Endothelial cell of umbilical vein (primary cell): ENCODE measurements around the gene FRY. TPM values are rescaled to one million over a fixed set of nuclear protein-coding genes. Genes with fewer than 3 reads are reported as not detected.

Experiments used
- BruUV-seq: library from RNA; stranded (reverse); fragments of 400-500 nt; replicated peaks from 2 replicates; lab custom pipeline; 2021; lab: Mats Ljungman, UMichigan
- CTCF ChIA-PET: fragments of 300-600, 350-600 bp; sonication (Branson Sonifier 250); formaldehyde crosslinking; loops from one replicate; lab custom pipeline; 2021; ENCODE audit warnings: antibody characterized with exemption, inconsistent platforms; lab: Charles Lee
- POLR2A ChIA-PET: fragments of 300-600, 350-600 bp; sonication (Branson Sonifier 250); formaldehyde crosslinking; loops from one replicate; lab custom pipeline; 2021; ENCODE audit warnings: antibody characterized with exemption, inconsistent platforms; lab: Charles Lee
- DNase-seq: peaks from one replicate; pipeline ENCODE4 v3.0.0-alpha.2; 2011; ENCODE audit warnings: low read depth, low spot score
- FAIRE-seq: peaks from 2 replicates; lab custom pipeline; 2011; peaks lifted over from hg19 to GRCh38; lab: Jason Lieb, UNC
- H2AFZ ChIP-seq: 2 replicates; pipeline ENCODE4 v1.6.0; 2012; ENCODE audit warnings: low read depth, low read length, control low read depth, inconsistent platforms
- H3K27ac ChIP-seq: 2 replicates; pipeline ENCODE4 v1.5.1; 2011; ENCODE audit warnings: low read depth, mild to moderate bottlenecking, control low read depth, low read length, moderate library complexity; ENCODE audit not compliant: insufficient read depth
- H3K27me3 ChIP-seq, 2 experiments: 2 replicates each; pipeline versions ENCODE4 v1.6.0 to v1.6.1; 2011; ENCODE audit warnings: low read length in 2 of 2, mixed read lengths in 1 of 2; ENCODE audit not compliant: control insufficient read depth in 2 of 2, insufficient read depth in 2 of 2
- H3K36me3 ChIP-seq, 2 experiments: 2 replicates in 1 of 2; 3 replicates in 1 of 2; pipeline ENCODE4 v1.5.1; 2011; ENCODE audit warnings: low read length in 2 of 2, mild to moderate bottlenecking in 1 of 2, moderate library complexity in 1 of 2; ENCODE audit not compliant: control insufficient read depth in 2 of 2, insufficient read depth in 2 of 2; ENCODE audit errors: extremely low read depth in 1 of 2
- H3K4me1 ChIP-seq: 3 replicates; pipeline ENCODE4 v1.5.1; 2011; ENCODE audit warnings: mild to moderate bottlenecking, low read length; ENCODE audit not compliant: control insufficient read depth, insufficient read depth; ENCODE audit errors: extremely low read depth
- H3K4me2 ChIP-seq: 2 replicates; pipeline ENCODE4 v1.6.1; 2011; ENCODE audit warnings: low read length, control low read depth, mixed read lengths; ENCODE audit not compliant: insufficient read depth
- H3K4me3 ChIP-seq, 3 experiments: fragments of 200-600 bp in 1 of 3; sonication (generic), shearing (Covaris generic) in 1 of 3; replicated peaks in 1 of 3; 2 replicates each; pipeline ENCODE4 v1.5.1; 2011 to 2016; ENCODE audit warnings: control low read depth in 3 of 3, low read length in 3 of 3, mild to moderate bottlenecking in 2 of 3, inconsistent platforms in 1 of 3, low read depth in 1 of 3, moderate library complexity in 1 of 3; ENCODE audit not compliant: insufficient read depth in 1 of 3
- H3K79me2 ChIP-seq: 2 replicates; pipeline ENCODE4 v1.6.0; 2012; ENCODE audit warnings: low read length, inconsistent platforms; ENCODE audit not compliant: control insufficient read depth, insufficient read depth
- H3K9ac ChIP-seq: replicated peaks from 2 replicates; pipeline ENCODE3; 2011; ENCODE audit warnings: low read length, control low read depth; ENCODE audit not compliant: insufficient read depth; ENCODE audit errors: extremely low read depth
- H3K9me1 ChIP-seq: replicated peaks from 3 replicates; pipeline ENCODE4 v1.6.0; 2011; ENCODE audit warnings: mild to moderate bottlenecking, low read length; ENCODE audit not compliant: control insufficient read depth, insufficient read depth; ENCODE audit errors: extremely low read depth
- H3K9me3 ChIP-seq: replicated peaks from 2 replicates; pipeline ENCODE4 v1.5.1; 2012; ENCODE audit warnings: low read length, inconsistent platforms; ENCODE audit not compliant: control insufficient read depth, insufficient read depth
- H4K20me1 ChIP-seq: replicated peaks from 2 replicates; pipeline ENCODE3; 2011; ENCODE audit warnings: mild to moderate bottlenecking, low read length; ENCODE audit not compliant: control insufficient read depth, insufficient read depth; ENCODE audit errors: extremely low read depth
- CTCF ChIP-seq, 2 donors: IDR thresholded peaks; 1 replicate in 1 of 2; 2 replicates in 1 of 2; pipeline ENCODE4 v1.5.1; 2011; ENCODE audit warnings: low read length in 2 of 2, mild to moderate bottlenecking in 2 of 2, moderate library complexity in 2 of 2, control low read depth in 1 of 2, inconsistent platforms in 1 of 2, low read depth in 1 of 2; ENCODE audit not compliant: insufficient read depth in 1 of 2; ENCODE audit errors: extremely low read depth in 1 of 2
- EZH2 ChIP-seq: IDR thresholded peaks from 2 replicates; pipeline ENCODE4 v1.6.1; 2012; ENCODE audit warnings: borderline replicate concordance, low read depth, mild to moderate bottlenecking, moderate library complexity, low read length, inconsistent platforms; ENCODE audit not compliant: severe bottlenecking
- FOS ChIP-seq: IDR thresholded peaks from 2 replicates; pipeline ENCODE4 v1.6.1; 2011; ENCODE audit warnings: mild to moderate bottlenecking, low read length, moderate library complexity, borderline replicate concordance; ENCODE audit not compliant: insufficient read depth
- GATA2 ChIP-seq: IDR thresholded peaks from 2 replicates; pipeline ENCODE4 v1.7.0; 2011; ENCODE audit warnings: low read depth, mild to moderate bottlenecking, moderate library complexity, mixed read lengths, low read length; ENCODE audit not compliant: insufficient read length, insufficient read depth
- JUN ChIP-seq: IDR thresholded peaks from 2 replicates; pipeline ENCODE4 v1.6.1; 2011; ENCODE audit warnings: borderline replicate concordance, low read depth; ENCODE audit not compliant: insufficient read length, insufficient read depth
- MAX ChIP-seq: IDR thresholded peaks from 2 replicates; pipeline ENCODE4 v1.6.1; 2011; ENCODE audit not compliant: insufficient read depth, insufficient read length
- MYC ChIP-seq: IDR thresholded peaks from one replicate; pipeline ENCODE4 v1.6.1; 2011; ENCODE audit warnings: mild to moderate bottlenecking, low read depth, low read length
- POLR2A ChIP-seq: IDR thresholded peaks from 2 replicates; pipeline ENCODE4 v1.6.1; 2012; ENCODE audit warnings: low read depth, mild to moderate bottlenecking, control low read depth, low read length
- POLR2AphosphoS5 ChIP-seq: IDR thresholded peaks from 2 replicates; pipeline ENCODE4 v1.6.1; 2012; ENCODE audit warnings: low read depth, mild to moderate bottlenecking, control low read depth, low read length, moderate library complexity; ENCODE audit not compliant: insufficient read depth
- dilution Hi-C: fragments of 300-500 bp; cut with MboI; formaldehyde crosslinking; loops from one replicate; pipeline ENCODE4 v1.15.0; 2019; ENCODE audit warnings: low sequenced_read_pairs; ENCODE audit not compliant: extremely low pct_ligation_motif_present
- intact Hi-C: fragments of 100-400 bp; cut with micrococcal nuclease; formaldehyde crosslinking; loops from one replicate; pipeline ENCODE4 v1.10.0; 2022
- polyA plus RNA-seq, 4 experiments: library from polyadenylated mRNA; depleted of rRNA in 3 of 4; stranded (reverse) in 3 of 4; unstranded in 1 of 4; fragments of >200 nt; gene quantifications; 2 replicates each; pipeline versions ENCODE4 v1.2.1 to v1.2.3, GENCODE V29; 2011 to 2012; ENCODE audit warnings: missing spikeins in 1 of 4
- total RNA-seq: library from RNA; stranded (reverse); gene quantifications from 2 replicates; pipeline ENCODE4 v1.2.3, GENCODE V29; 2021

The FRY gene
- total and polyA plus RNA-seq, 2 donors (not counting 3 experiments of a cell fraction or from before 2014, with no cell fraction given) = 57.3 to 75.8 TPM

DNA sequence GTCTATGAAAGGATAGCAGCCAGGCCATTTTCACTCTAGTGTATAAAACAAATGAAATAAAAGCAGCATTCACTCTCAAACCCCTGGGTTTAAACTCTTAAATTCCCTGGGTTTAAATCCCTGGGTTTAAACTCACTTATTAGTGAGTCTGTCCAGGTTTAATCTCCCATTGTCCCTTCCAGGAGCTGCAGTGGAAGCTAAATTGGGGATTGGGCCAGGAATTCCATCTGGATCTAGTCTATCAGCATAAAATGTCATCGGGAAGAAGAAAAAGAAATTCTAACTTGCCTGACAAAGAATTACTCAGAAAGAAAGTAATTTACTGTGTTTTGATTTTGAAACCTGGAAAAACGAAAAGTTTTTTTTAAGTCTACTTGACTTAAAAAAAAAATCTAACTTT lies 54.8 kb downstream of the FRY start:
- Histone ChIP-seq H3K36me3 (no peaks in the 10 kb centered on the region), H4K20me1 (no peaks in the 10 kb centered on the region), H3K9me3 (no peaks in the 10 kb centered on the region), H3K4me2 (no peak overlapping the region), H3K27ac (no peak overlapping the region), H3K9me1 (no peaks in the 10 kb centered on the region), H3K9ac (no peak overlapping the region), H3K4me3 (no peak overlapping the region), H3K79me2 (no peaks in the 10 kb centered on the region), H3K27me3 (no peaks in the 10 kb centered on the region), H2AFZ (no peak overlapping the region), H3K4me1 (no peaks in the 10 kb centered on the region)
- dilution Hi-C loops = no loop called here
- ChIA-PET POLR2A (no interaction called here), CTCF (no interaction called here)
- no peak for DNase-seq
- no TSS peak for BruUV-seq
- intact Hi-C loops = no loop called here
- TF ChIP-seq CTCF (IDR thresholded peaks at IDR 0.05; ENCODE audit: extremely low read depth in 1 of 2, insufficient read depth in 1 of 2, low read depth in 1 of 2, low read length in 2 of 2) = no peak
- TF ChIP-seq POLR2AphosphoS5 = no peak
- TF ChIP-seq POLR2A = no peak
- TF ChIP-seq GATA2 = no peak
- TF ChIP-seq JUN = no peak
- no peak for TF ChIP-seq MYC
- TF ChIP-seq MAX = no peak
- TF ChIP-seq FOS = no peak
- no peak for TF ChIP-seq EZH2
- no peak for FAIRE-seq
